ENCODE results near the gene KCNK7. TPM values are rescaled to one million over a fixed set of nuclear protein-coding genes. Genes with fewer than 3 reads are reported as not detected.

KCNK7 gene
- total RNA-seq, 1 experiment from 2014 or later = 0.61 TPM

DNA sequence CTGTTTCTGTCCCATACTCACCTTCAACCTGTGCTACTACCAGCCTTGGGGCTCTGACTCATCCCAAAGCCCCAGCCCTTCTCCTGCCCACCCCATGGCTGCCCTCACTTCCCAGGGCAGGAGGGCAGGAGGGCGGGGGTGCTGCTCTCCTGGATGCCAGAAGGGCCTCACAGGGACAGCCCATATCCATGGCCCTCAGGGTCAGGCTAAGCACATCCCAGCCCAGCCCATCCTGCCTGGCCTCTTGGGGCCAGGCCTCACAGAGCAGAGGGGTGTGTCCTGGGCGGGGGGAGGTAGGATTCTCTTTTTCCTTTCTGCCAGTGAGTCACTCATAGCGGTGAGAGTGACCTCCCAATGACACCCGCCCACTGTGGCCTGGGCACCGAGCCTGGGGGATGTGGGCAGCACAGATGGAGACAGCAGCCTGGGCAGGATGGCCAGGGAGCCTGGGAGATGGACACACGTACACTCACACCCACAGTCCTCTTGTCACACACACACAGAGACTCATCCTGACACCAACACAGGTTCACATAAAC lies 39.8 kb downstream of the KCNK7 start:
- no peak overlapping the region for H2AFZ ChIP-seq (ENCODE audit: low read depth, low read length, poor library complexity, severe bottlenecking)
- POLR2A ChIA-PET = interaction anchor here (0.9 to 1.4 kb wide), 2 partner anchors 9 to 56 kb away, joined by 3 to 4 read pairs; no protein-coding TSS in a partner anchor
- peak; percentile 45 for ATAC-seq

More for the DNA sequence above, 39.8 kb downstream of the KCNK7 start:
- no peaks in the 10 kb centered on the region for H3K27me3 ChIP-seq (ENCODE audit: insufficient read depth, low read length)
- intact Hi-C loops (cut with micrococcal nuclease) = no loop called here
- H3K9me3 ChIP-seq (ENCODE audit: control insufficient read depth in 1 of 2, insufficient read depth in 1 of 2, low read depth in 1 of 2, low read length in 2 of 2) = no peaks in the 10 kb centered on the region
- 0 out of 4 replicates have a peak, but pooled peaks cover 0 to 4% of the 10 kb centered on the region in 2 experiments for H3K36me3 ChIP-seq (ENCODE audit: control insufficient read depth in 1 of 2, insufficient read depth in 2 of 2, low read length in 2 of 2)
- peak overlapping the region; percentile 96 for H3K4me2 ChIP-seq (ENCODE audit: low read length)
- H3K79me2 ChIP-seq (ENCODE audit: insufficient read depth, low read length) = peaks cover 28% of the 10 kb centered on the region
- H3K9me2 ChIP-seq (ENCODE audit: insufficient read depth) = no peaks in the 10 kb centered on the region
- peak overlapping the region; percentile 99 for H3K27ac ChIP-seq (ENCODE audit: low read depth, low read length)
- peak; percentile 71 for DNase-seq (ENCODE audit: low read depth, low spot score)
- TF ChIP-seq, protein P1, sequence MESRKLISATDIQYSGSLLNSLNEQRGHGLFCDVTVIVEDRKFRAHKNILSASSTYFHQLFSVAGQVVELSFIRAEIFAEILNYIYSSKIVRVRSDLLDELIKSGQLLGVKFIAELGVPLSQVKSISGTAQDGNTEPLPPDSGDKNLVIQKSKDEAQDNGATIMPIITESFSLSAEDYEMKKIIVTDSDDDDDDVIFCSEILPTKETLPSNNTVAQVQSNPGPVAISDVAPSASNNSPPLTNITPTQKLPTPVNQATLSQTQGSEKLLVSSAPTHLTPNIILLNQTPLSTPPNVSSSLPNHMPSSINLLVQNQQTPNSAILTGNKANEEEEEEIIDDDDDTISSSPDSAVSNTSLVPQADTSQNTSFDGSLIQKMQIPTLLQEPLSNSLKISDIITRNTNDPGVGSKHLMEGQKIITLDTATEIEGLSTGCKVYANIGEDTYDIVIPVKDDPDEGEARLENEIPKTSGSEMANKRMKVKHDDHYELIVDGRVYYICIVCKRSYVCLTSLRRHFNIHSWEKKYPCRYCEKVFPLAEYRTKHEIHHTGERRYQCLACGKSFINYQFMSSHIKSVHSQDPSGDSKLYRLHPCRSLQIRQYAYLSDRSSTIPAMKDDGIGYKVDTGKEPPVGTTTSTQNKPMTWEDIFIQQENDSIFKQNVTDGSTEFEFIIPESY (IDR thresholded peaks at IDR 0.05; ENCODE audit: extremely low read depth, insufficient replicate concordance, low read length) = no peak
- TF ChIP-seq POLR2A (IDR thresholded peaks at IDR 0.05; ENCODE audit: borderline replicate concordance, extremely low read depth, insufficient read depth, insufficient read length) (no peak), EZH2phosphoT487 (IDR thresholded peaks at IDR 0.05; ENCODE audit: borderline replicate concordance) (no peak), CEBPB (IDR thresholded peaks at IDR 0.05; ENCODE audit: low read depth) (no peak), JUND (IDR thresholded peaks at IDR 0.05) (no peak), POLR2AphosphoS5 (IDR thresholded peaks at IDR 0.05; ENCODE audit: low read depth, low read length) (peak; percentile 77), RAD21 (IDR thresholded peaks at IDR 0.05; ENCODE audit: low read depth) (no peak), TCF7L2 (IDR thresholded peaks at IDR 0.05; ENCODE audit: borderline replicate concordance, extremely low read depth, insufficient read depth, insufficient read length) (peak; percentile 29), FOSL1 (IDR thresholded peaks at IDR 0.05; ENCODE audit: low read depth) (no peak)
- TF ChIP-seq, protein P2, sequence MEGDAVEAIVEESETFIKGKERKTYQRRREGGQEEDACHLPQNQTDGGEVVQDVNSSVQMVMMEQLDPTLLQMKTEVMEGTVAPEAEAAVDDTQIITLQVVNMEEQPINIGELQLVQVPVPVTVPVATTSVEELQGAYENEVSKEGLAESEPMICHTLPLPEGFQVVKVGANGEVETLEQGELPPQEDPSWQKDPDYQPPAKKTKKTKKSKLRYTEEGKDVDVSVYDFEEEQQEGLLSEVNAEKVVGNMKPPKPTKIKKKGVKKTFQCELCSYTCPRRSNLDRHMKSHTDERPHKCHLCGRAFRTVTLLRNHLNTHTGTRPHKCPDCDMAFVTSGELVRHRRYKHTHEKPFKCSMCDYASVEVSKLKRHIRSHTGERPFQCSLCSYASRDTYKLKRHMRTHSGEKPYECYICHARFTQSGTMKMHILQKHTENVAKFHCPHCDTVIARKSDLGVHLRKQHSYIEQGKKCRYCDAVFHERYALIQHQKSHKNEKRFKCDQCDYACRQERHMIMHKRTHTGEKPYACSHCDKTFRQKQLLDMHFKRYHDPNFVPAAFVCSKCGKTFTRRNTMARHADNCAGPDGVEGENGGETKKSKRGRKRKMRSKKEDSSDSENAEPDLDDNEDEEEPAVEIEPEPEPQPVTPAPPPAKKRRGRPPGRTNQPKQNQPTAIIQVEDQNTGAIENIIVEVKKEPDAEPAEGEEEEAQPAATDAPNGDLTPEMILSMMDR (IDR thresholded peaks at IDR 0.05 in 2 of 3, conservative IDR thresholded peaks at IDR 0.05 in 1 of 3; ENCODE audit: borderline replicate concordance in 1 of 3, insufficient read depth in 1 of 3, low read depth in 2 of 3, low read length in 2 of 3) = no peak
- H4K20me1 ChIP-seq (ENCODE audit: insufficient read depth) = no peaks in the 10 kb centered on the region
- peaks cover 78 to 94% of the 10 kb centered on the region in 2 experiments for H3K4me1 ChIP-seq (ENCODE audit: control insufficient read depth in 1 of 2, insufficient read depth in 2 of 2, low read length in 2 of 2)
- peak overlapping the region; percentile 83 for H3K9ac ChIP-seq (ENCODE audit: low read length)
- CTCF ChIA-PET = no interaction called here
- RAD21 ChIA-PET (ENCODE audit: low non-redundant PET in 1 of 2, low total read pairs in 2 of 2, uncharacterized antibody in 2 of 2, unreplicated experiment in 2 of 2) = no interaction called here
- BruUV-seq (replicated peaks) = no TSS peak
- H3K4me3 ChIP-seq (replicated peaks in 1 of 2; ENCODE audit: low read depth in 1 of 2, low read length in 2 of 2) = peak overlapping the region; percentile 31 to 68
